22Rv1 (cell line): ENCODE data around the gene SARS1.
"Not testable (repeated sequence)": the region's sequence is repeated elsewhere in the genome, so short reads cannot be mapped to it uniquely, and the experiment has no call there.

ENCODE experiments used
- H3K27ac ChIP-seq: fragments of 450-650 bp; 2 replicates; pipeline ENCODE4 v1.5.1; 2017
- CTCF ChIP-seq: fragments of 450-650 bp; IDR thresholded peaks from 2 replicates; pipeline ENCODE4 v1.5.1; 2017; ENCODE audit warnings: mild to moderate bottlenecking
- ZFX ChIP-seq: fragments of 450-650 bp; IDR thresholded peaks from 2 replicates; pipeline ENCODE4 v1.6.1; 2017; ENCODE audit warnings: antibody characterized with exemption, borderline replicate concordance

The SARS1 gene

DNA sequence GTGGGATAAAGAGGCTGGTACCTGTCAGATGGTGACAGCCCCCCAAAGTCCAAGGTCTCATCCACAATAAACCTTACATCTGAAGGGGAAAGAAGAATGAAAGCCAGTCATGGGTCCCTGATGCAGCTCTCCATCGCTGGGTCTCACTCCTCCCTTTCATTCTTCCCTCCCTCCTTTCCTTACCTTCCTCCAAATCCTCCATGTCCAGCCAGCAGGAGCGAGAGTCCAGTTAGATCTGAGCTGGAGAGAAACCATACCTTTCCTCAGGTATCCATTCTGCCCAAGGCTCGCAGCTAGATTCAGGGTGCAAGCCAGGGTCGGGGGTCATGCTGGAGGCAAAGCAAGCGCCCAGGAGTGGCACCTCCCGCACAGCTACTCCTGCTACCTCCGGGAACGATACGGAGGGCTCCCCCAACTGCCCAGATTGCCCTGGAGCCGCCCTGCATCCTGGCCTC lies 68.8 kb downstream of the SARS1 start:
- TF ChIP-seq ZFX (no peak), CTCF (no peak)
- peak overlapping the region; percentile 85 for H3K27ac ChIP-seq

DNA sequence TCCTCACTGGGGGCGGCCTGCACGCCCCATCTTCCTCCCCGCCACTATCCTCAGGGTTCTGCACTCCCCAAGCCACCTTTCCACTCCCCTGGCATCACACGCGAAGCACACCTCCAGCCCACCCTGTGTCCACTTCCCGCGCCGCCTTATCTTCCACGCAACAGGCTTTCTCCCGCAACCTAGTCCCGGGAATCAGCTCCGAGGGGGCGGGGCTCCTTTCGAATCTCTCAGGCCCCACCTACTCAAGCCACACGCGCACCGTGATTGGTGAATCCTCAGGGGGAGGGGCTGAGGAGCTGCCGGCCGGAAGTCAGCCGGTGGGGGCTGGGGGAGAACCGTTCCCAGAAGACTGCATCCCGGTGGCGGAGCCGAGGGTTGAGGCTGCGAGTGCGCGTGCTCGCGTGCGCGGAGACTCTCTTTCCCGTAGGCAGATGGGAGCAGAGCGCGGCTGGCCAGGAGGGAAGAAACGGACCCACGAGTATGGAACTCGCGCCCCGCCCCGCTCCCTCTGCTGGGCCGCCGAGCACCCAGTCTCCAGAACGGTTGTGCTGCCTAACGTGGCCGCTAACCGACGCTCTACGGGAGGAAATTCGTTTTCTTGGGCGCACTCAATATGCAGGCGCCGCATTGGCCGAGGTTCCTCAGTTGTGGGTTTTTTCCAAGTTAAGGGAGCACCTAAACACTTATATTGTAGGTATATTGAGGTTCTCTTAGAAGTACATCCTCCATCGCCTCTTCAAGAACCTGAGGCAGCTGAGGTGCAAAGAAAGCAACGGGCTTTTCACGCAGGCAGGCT lies 69.4 kb downstream of the SARS1 start, which contains the start of gene PSRC1:
PSRC1 (minus strand) TSS at position 194 of the 796 bp plus-strand sequence.
- TF ChIP-seq ZFX: no peak
- TF ChIP-seq CTCF: peak; percentile 21
- peak within 1 kb of the TSS; percentile 85 for H3K27ac ChIP-seq

GRCh38 chr1:109283748-109284600 lies 70.3 kb downstream of the SARS1 start:
- H3K27ac ChIP-seq: peak overlapping the region; percentile 85
- TF ChIP-seq ZFX (no peak), CTCF (no peak)

DNA sequence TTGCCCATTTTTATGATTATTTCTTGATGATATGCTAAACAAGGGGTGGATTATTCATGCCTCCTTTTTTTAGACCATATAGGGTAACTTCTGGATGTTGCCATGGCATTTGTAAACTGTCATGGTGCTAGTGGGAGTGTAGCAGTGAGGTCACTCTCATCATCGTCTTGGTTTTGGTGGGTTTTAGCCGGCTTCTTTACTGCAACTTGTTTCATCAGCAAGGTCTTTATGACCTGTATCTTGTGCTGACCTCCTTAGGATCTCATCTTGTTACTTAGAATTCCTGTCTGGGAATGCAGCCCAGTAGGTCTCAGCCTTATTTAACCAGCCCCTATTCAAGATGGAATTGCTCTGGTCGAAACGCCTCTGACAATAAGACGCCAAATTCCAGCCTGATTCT lies 73.0 kb downstream of the SARS1 start:
- H3K27ac ChIP-seq: not testable (repeated sequence)
